H9 (cell line): ENCODE results near the gene HERC4. TPM values are rescaled to one million over a fixed set of nuclear protein-coding genes. Genes with fewer than 3 reads are reported as not detected.

Source experiments
- DNase-seq: peaks from one replicate; pipeline ENCODE4 v3.0.0-alpha.2; 2017
- H2AFZ ChIP-seq: one replicate; pipeline ENCODE4 v1.6.1; 2013; ENCODE audit warnings: mild to moderate bottlenecking, low read length, control low read depth, moderate library complexity
- H2AK5ac ChIP-seq: 2 replicates; pipeline ENCODE4 v1.6.1; 2013; ENCODE audit warnings: low read length, control low read depth, mixed read lengths; ENCODE audit not compliant: insufficient read length
- H2BK120ac ChIP-seq: one replicate; pipeline ENCODE4 v1.6.1; 2013; ENCODE audit warnings: low read depth, mild to moderate bottlenecking, low read length, control low read depth, inconsistent platforms; ENCODE audit not compliant: poor library complexity, severe bottlenecking
- H2BK12ac ChIP-seq: 2 replicates; pipeline ENCODE4 v1.6.1; 2013; ENCODE audit warnings: low read length, control low read depth, mixed read lengths, low read depth; ENCODE audit not compliant: insufficient read length
- H2BK15ac ChIP-seq: 2 replicates; pipeline ENCODE4 v1.6.1; 2013; ENCODE audit warnings: low read depth, low read length, control low read depth
- H2BK20ac ChIP-seq: one replicate; pipeline ENCODE4 v1.6.1; 2013; ENCODE audit warnings: low read depth, mild to moderate bottlenecking, low read length, control low read depth, inconsistent platforms; ENCODE audit not compliant: poor library complexity, severe bottlenecking
- H2BK5ac ChIP-seq: 2 replicates; pipeline ENCODE4 v1.6.1; 2013; ENCODE audit warnings: low read length, control low read depth, mixed read lengths; ENCODE audit not compliant: insufficient read length
- H3K14ac ChIP-seq: 2 replicates; pipeline ENCODE4 v1.6.1; 2013; ENCODE audit warnings: low read length, control low read depth; ENCODE audit not compliant: insufficient read depth
- H3K18ac ChIP-seq: 2 replicates; pipeline ENCODE4 v1.6.1; 2013; ENCODE audit warnings: low read depth, mild to moderate bottlenecking, mixed read lengths, low read length, control low read depth; ENCODE audit not compliant: insufficient read length
- H3K23ac ChIP-seq: 2 replicates; pipeline ENCODE4 v1.6.1; 2013; ENCODE audit warnings: low read length, control low read depth, mixed read lengths, low read depth; ENCODE audit not compliant: insufficient read length
- H3K23me2 ChIP-seq: 2 replicates; pipeline ENCODE4 v1.6.1; 2013; ENCODE audit warnings: low read depth, mild to moderate bottlenecking, mixed read lengths, low read length, control low read depth; ENCODE audit not compliant: insufficient read length, poor library complexity, severe bottlenecking
- H3K27ac ChIP-seq: 2 replicates; pipeline ENCODE4 v1.5.1; 2013; ENCODE audit warnings: low read length, control low read depth, mixed read lengths, low read depth; ENCODE audit not compliant: insufficient read length
- H3K27me3 ChIP-seq: 2 replicates; pipeline ENCODE4 v1.6.1; 2013; ENCODE audit warnings: low read length, control low read depth, inconsistent platforms; ENCODE audit not compliant: insufficient read depth
- H3K4ac ChIP-seq: 2 replicates; pipeline ENCODE4 v1.6.1; 2013; ENCODE audit warnings: low read depth, mild to moderate bottlenecking, control low read depth, inconsistent platforms, low read length, moderate library complexity
- H3K4me1 ChIP-seq: 2 replicates; pipeline ENCODE4 v1.6.1; 2013; ENCODE audit warnings: low read length, control low read depth, inconsistent platforms; ENCODE audit not compliant: insufficient read depth
- H3K4me2 ChIP-seq: 2 replicates; pipeline ENCODE4 v1.6.1; 2013; ENCODE audit warnings: low read length, control low read depth, mixed read lengths; ENCODE audit not compliant: insufficient read length, insufficient read depth
- H3K56ac ChIP-seq: 2 replicates; pipeline ENCODE4 v1.6.1; 2013; ENCODE audit warnings: low read depth, mild to moderate bottlenecking, mixed read lengths, low read length, control low read depth; ENCODE audit not compliant: insufficient read length
- H3K79me1 ChIP-seq: 2 replicates; pipeline ENCODE4 v1.6.1; 2013; ENCODE audit warnings: low read depth, mild to moderate bottlenecking, moderate library complexity, low read length, control low read depth, inconsistent platforms; ENCODE audit not compliant: insufficient read depth, poor library complexity, severe bottlenecking
- H3K79me2 ChIP-seq: 2 replicates; pipeline ENCODE4 v1.6.1; 2013; ENCODE audit warnings: low read length, control low read depth, inconsistent platforms; ENCODE audit not compliant: insufficient read depth
- H3K9ac ChIP-seq: 2 replicates; pipeline ENCODE4 v1.6.1; 2013; ENCODE audit warnings: low read length, control low read depth, mixed read lengths; ENCODE audit not compliant: insufficient read length; ENCODE audit errors: extremely low read depth
- H3K9me3 ChIP-seq: one replicate; pipeline ENCODE4 v1.6.1; 2013; ENCODE audit warnings: low read depth, low read length, inconsistent platforms; ENCODE audit not compliant: control insufficient read depth
- H3T11ph ChIP-seq: one replicate; pipeline ENCODE4 v1.6.1; 2013; ENCODE audit warnings: mild to moderate bottlenecking, low read length, control low read depth, inconsistent platforms
- H4K20me1 ChIP-seq: one replicate; pipeline ENCODE4 v1.6.1; 2013; ENCODE audit not compliant: control insufficient read depth, insufficient read length, insufficient read depth
- H4K5ac ChIP-seq: 2 replicates; pipeline ENCODE4 v1.6.1; 2013; ENCODE audit warnings: low read depth, mild to moderate bottlenecking, mixed read lengths, low read length, control low read depth; ENCODE audit not compliant: insufficient read length
- H4K8ac ChIP-seq: replicated peaks from 2 replicates; pipeline ENCODE4 v1.6.1; 2013; ENCODE audit warnings: low read length, control low read depth, mixed read lengths, low read depth; ENCODE audit not compliant: insufficient read length
- H4K91ac ChIP-seq: 2 replicates; pipeline ENCODE4 v1.6.1; 2013; ENCODE audit warnings: low read depth, mild to moderate bottlenecking, moderate library complexity, mixed read lengths, low read length, control low read depth; ENCODE audit not compliant: insufficient read length
- H3K27ac Mint-ChIP-seq, 3 experiments: 2 replicates in 2 of 3; 3 replicates in 1 of 3; pipeline ENCODE4 v1.8.0; 2020 to 2021; ENCODE audit warnings: mixed read lengths in 3 of 3, mild to moderate bottlenecking in 1 of 3, moderate library complexity in 1 of 3
- H3K27me3 Mint-ChIP-seq: 2 replicates; pipeline ENCODE4 v1.8.0; 2021; ENCODE audit warnings: low read depth, mild to moderate bottlenecking, moderate library complexity, mixed read lengths
- H3K36me3 Mint-ChIP-seq, 3 experiments: 2 replicates in 2 of 3; 3 replicates in 1 of 3; pipeline ENCODE4 v1.8.0; 2020 to 2021; ENCODE audit warnings: low read depth in 3 of 3, mixed read lengths in 3 of 3; ENCODE audit not compliant: insufficient read depth in 1 of 3
- H3K4me1 Mint-ChIP-seq, 2 experiments: 2 replicates each; pipeline ENCODE4 v1.8.0; 2020; ENCODE audit warnings: mixed read lengths in 2 of 2
- H3K4me3 Mint-ChIP-seq, 2 experiments: 2 replicates in 1 of 2; 3 replicates in 1 of 2; pipeline ENCODE4 v1.8.0; 2020 to 2021; ENCODE audit warnings: mild to moderate bottlenecking in 2 of 2, mixed read lengths in 2 of 2, moderate library complexity in 1 of 2
- H3K9me3 Mint-ChIP-seq, 2 experiments: 2 replicates in 1 of 2; 3 replicates in 1 of 2; pipeline ENCODE4 v1.8.0; 2020; ENCODE audit warnings: mild to moderate bottlenecking in 2 of 2, mixed read lengths in 2 of 2, moderate library complexity in 1 of 2
- CTCF ChIP-seq: fragments of 200-600 bp; sonication (generic); conservative IDR thresholded peaks from 3 replicates; pipeline ENCODE4 v1.8.0; 2021; ENCODE audit warnings: antibody characterized with exemption, mild to moderate bottlenecking
- WGBS: extraction: QIAGEN DNeasy Blood & Tissue Kit; methylation state at CpG from one replicate; pipeline ENCODE4 v1.1.7; 2013; ENCODE audit warnings: missing lambda C conversion rate, low lambda C conversion rate, mixed read lengths; ENCODE audit not compliant: insufficient read length; ENCODE audit errors: extremely low coverage; 5-methylcytosine and 5-hydroxymethylcytosine counted together
- total RNA-seq: library from RNA; stranded (reverse); gene quantifications from 2 replicates; pipeline ENCODE4 v1.2.1, GENCODE V29; 2021

HERC4 gene
- total RNA-seq, 1 experiment from 2014 or later: 24.5 TPM

DNA sequence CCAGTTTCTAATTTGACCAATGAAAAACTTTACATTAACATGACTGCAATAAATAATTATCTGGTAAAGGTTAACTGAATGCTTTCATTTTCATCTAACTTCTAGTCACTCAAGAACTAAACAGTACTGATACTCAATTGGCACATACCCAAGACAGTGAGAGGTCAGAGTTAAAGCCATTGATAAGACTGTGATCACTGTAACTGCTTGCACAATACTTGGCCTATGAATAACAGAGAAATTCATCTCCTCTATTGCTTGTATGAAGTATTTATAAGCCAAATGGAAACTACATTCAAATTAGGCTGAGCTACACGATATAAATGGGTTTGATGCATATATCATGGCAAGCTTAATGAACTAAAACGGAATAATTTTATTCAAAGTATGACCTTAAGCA, 43.0 kb downstream of the HERC4 start:
- Histone ChIP-seq H4K5ac (no peak overlapping the region), H2BK12ac (no peak overlapping the region), H3T11ph (no peak overlapping the region), H3K23ac (no peak overlapping the region), H3K56ac (no peak overlapping the region), H4K8ac (no peak overlapping the region), H4K20me1 (no peaks in the 10 kb centered on the region), H3K23me2 (no peaks in the 10 kb centered on the region), H3K79me2 (no peaks in the 10 kb centered on the region), H3K14ac (no peak overlapping the region), H3K27me3 (no peaks in the 10 kb centered on the region), H3K9ac (no peak overlapping the region), H2AK5ac (no peak overlapping the region), H4K91ac (no peak overlapping the region), H2BK120ac (no peak overlapping the region), H3K4ac (no peak overlapping the region), H3K27ac (no peak overlapping the region), H3K79me1 (no peaks in the 10 kb centered on the region), H2BK15ac (no peak overlapping the region), H3K4me1 (no peaks in the 10 kb centered on the region), H2AFZ (no peak overlapping the region), H3K4me2 (no peak overlapping the region), H3K18ac (no peak overlapping the region), H2BK5ac (no peak overlapping the region), H3K9me3 (no peaks in the 10 kb centered on the region), H2BK20ac (no peak overlapping the region)
- Mint-ChIP-seq H3K4me3 (no peak overlapping the region), H3K9me3 (no peaks in the 10 kb centered on the region), H3K36me3 (peaks cover 7 to 24% (median 19%) of the 10 kb centered on the region in 3 experiments; a peak in 5 of 7 replicates), H3K27me3 (no peaks in the 10 kb centered on the region), H3K27ac (no peak overlapping the region), H3K4me1 (peaks cover 4 to 6% of the 10 kb centered on the region in 2 experiments; a peak in 3 of 4 replicates)
- no CpG with 5 or more reads among the region's 2 CpGs for WGBS
- DNase-seq: no peak
- no peak for TF ChIP-seq CTCF
